Fibroblast of lung (primary cell): ENCODE results near the gene SIN3B. TPM values are rescaled to one million over a fixed set of nuclear protein-coding genes. Genes with fewer than 3 reads are reported as not detected.

Source experiments
- DNase-seq, 2 donors: peaks; one replicate each; pipeline versions ENCODE4 v3.0.0 to v3.0.0-alpha.2; 2010; ENCODE audit warnings: low read depth in 2 of 2
- H2AFZ ChIP-seq: 2 replicates; pipeline ENCODE4 v1.5.1; 2012; ENCODE audit warnings: low read length, control low read depth, inconsistent platforms
- H3K27ac ChIP-seq: 2 replicates; pipeline ENCODE4 v1.5.1; 2011; ENCODE audit warnings: low read length, control low read depth; ENCODE audit not compliant: insufficient read depth
- H3K27me3 ChIP-seq: 2 replicates; pipeline ENCODE4 v1.5.1; 2011; ENCODE audit warnings: mild to moderate bottlenecking, low read length; ENCODE audit not compliant: control insufficient read depth, insufficient read depth
- H3K36me3 ChIP-seq: 2 replicates; pipeline ENCODE4 v1.5.1; 2011; ENCODE audit warnings: low read length; ENCODE audit not compliant: control insufficient read depth, insufficient read depth
- H3K4me1 ChIP-seq: 2 replicates; pipeline ENCODE4 v1.5.1; 2011; ENCODE audit warnings: low read length; ENCODE audit not compliant: control insufficient read depth, insufficient read depth; ENCODE audit errors: extremely low read depth
- H3K4me2 ChIP-seq: 2 replicates; pipeline ENCODE4 v1.5.1; 2011; ENCODE audit warnings: low read length, control low read depth; ENCODE audit not compliant: insufficient read depth; ENCODE audit errors: extremely low read depth
- H3K4me3 ChIP-seq, 4 experiments: fragments of 200-600 bp in 1 of 4; sonication (generic) in 1 of 4; replicated peaks in 1 of 4; 2 replicates each; pipeline ENCODE4 v1.5.1; 2011 to 2016; ENCODE audit warnings: low read length in 4 of 4, low read depth in 3 of 4, mild to moderate bottlenecking in 3 of 4, control low read depth in 2 of 4, inconsistent platforms in 1 of 4, mixed read lengths in 1 of 4; ENCODE audit not compliant: insufficient read depth in 1 of 4; ENCODE audit errors: control extremely low read depth in 1 of 4
- H3K79me2 ChIP-seq: 2 replicates; pipeline ENCODE4 v1.5.1; 2012; ENCODE audit warnings: mild to moderate bottlenecking, low read length, inconsistent platforms; ENCODE audit not compliant: control insufficient read depth, insufficient read depth
- H3K9ac ChIP-seq: 2 replicates; pipeline ENCODE4 v1.5.1; 2011; ENCODE audit warnings: mild to moderate bottlenecking, low read length, control low read depth; ENCODE audit not compliant: insufficient read depth
- H3K9me3 ChIP-seq: 2 replicates; pipeline ENCODE4 v1.5.1; 2012; ENCODE audit warnings: low read depth, low read length; ENCODE audit not compliant: control insufficient read depth, insufficient read depth
- H4K20me1 ChIP-seq: 2 replicates; pipeline ENCODE4 v1.5.1; 2011; ENCODE audit warnings: low read length; ENCODE audit not compliant: control insufficient read depth, insufficient read depth; ENCODE audit errors: extremely low read depth
- CTCF ChIP-seq, 2 donors: IDR thresholded peaks in 1 of 2; conservative IDR thresholded peaks in 1 of 2; 1 replicate in 1 of 2; 2 replicates in 1 of 2; pipeline ENCODE4 v1.5.1; 2011 to 2012; ENCODE audit warnings: low read length in 2 of 2, control low read depth in 1 of 2, inconsistent platforms in 1 of 2, low read depth in 1 of 2, mild to moderate bottlenecking in 1 of 2
- EZH2 ChIP-seq: IDR thresholded peaks from 2 replicates; pipeline ENCODE4 v1.5.1; 2012; ENCODE audit warnings: low read length, control low read depth, mild to moderate bottlenecking; ENCODE audit errors: missing control alignments
- polyA minus RNA-seq: library from RNA; depleted of rRNA, polyadenylated mRNA; stranded (reverse); fragments of >200 nt; gene quantifications from 2 replicates; pipeline ENCODE4 v1.2.3, GENCODE V29; 2011; ENCODE audit warnings: low replicate concordance
- polyA plus RNA-seq, 2 donors: library from polyadenylated mRNA; depleted of rRNA in 1 of 2; stranded (reverse) in 1 of 2; unstranded in 1 of 2; fragments of >200 nt; gene quantifications; 2 replicates each; pipeline ENCODE4 v1.2.1, GENCODE V29; 2011 to 2012; ENCODE audit warnings: missing spikeins in 1 of 2
- total RNA-seq: library from RNA; depleted of rRNA; stranded (reverse); fragments of >200 nt; gene quantifications from 2 replicates; pipeline ENCODE4 v1.2.1, GENCODE V29; 2014

SIN3B gene, protein sequence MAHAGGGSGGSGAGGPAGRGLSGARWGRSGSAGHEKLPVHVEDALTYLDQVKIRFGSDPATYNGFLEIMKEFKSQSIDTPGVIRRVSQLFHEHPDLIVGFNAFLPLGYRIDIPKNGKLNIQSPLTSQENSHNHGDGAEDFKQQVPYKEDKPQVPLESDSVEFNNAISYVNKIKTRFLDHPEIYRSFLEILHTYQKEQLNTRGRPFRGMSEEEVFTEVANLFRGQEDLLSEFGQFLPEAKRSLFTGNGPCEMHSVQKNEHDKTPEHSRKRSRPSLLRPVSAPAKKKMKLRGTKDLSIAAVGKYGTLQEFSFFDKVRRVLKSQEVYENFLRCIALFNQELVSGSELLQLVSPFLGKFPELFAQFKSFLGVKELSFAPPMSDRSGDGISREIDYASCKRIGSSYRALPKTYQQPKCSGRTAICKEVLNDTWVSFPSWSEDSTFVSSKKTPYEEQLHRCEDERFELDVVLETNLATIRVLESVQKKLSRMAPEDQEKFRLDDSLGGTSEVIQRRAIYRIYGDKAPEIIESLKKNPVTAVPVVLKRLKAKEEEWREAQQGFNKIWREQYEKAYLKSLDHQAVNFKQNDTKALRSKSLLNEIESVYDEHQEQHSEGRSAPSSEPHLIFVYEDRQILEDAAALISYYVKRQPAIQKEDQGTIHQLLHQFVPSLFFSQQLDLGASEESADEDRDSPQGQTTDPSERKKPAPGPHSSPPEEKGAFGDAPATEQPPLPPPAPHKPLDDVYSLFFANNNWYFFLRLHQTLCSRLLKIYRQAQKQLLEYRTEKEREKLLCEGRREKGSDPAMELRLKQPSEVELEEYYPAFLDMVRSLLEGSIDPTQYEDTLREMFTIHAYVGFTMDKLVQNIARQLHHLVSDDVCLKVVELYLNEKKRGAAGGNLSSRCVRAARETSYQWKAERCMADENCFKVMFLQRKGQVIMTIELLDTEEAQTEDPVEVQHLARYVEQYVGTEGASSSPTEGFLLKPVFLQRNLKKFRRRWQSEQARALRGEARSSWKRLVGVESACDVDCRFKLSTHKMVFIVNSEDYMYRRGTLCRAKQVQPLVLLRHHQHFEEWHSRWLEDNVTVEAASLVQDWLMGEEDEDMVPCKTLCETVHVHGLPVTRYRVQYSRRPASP
- total RNA-seq (22.3 and 32.9 TPM in 2 replicates), polyA plus RNA-seq (14.9 and 18.9 TPM in 2 replicates), polyA minus RNA-seq (32.7 and 40.2 TPM in 2 replicates)
- 19.8 and 23.1 TPM in 2 replicates for polyA plus RNA-seq (2012)

DNA sequence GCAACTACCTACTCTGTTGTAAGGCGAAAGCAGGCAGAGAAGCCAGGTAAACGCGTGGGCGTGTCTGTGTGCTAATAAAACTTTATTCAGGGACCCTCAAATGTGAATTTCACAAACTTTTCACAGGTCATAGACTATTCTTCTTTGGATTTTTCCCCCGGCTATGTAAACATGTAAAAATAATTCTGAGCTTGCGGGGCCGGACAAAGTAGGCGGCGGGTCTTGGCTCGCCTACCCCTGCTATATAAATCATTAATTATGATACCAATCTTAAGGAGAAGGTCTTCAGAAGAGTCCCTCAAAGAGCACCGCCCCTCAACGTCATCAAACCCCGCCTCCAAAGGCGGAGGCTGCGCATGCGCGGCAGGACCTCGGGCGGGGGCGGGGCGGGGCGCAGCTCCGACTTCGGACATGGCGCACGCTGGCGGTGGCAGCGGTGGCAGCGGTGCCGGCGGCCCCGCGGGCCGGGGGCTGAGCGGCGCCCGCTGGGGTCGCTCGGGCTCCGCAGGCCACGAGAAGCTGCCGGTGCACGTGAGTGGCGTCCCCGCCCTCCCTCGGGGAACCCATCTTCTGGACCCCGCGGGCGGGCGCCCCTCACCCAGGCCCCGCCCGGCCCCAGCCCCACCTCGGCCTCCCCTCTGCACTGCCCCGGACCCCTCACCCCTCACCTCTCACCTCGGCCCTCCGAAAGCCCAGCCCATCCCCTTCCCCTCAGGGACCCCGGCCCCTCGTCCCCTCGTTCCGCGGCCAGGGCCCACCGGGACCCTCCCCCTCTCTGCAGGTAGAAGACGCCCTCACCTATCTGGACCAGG, at the start of gene SIN3B:
Gene SIN3B (plus strand): TSS at position 389 of the 812 bp plus-strand sequence. CDS start 23 bp downstream, at position 412.
- H3K9ac ChIP-seq, result peak within 1 kb of the TSS; percentile 76
- TF ChIP-seq EZH2 (no peak), CTCF (conservative IDR thresholded peaks at IDR 0.05 in 1 of 2, IDR thresholded peaks at IDR 0.05 in 1 of 2; ENCODE audit: low read depth in 1 of 2, low read length in 2 of 2) (no peak)
- peaks cover 15% of the 10 kb centered on the region for H3K36me3 ChIP-seq
- no peaks in the 10 kb centered on the region for H3K27me3 ChIP-seq
- peak within 1 kb of the TSS; percentile 76 to 97 (median 82) for H3K4me3 ChIP-seq
- H3K4me2 ChIP-seq, result peak within 1 kb of the TSS; percentile 93
- no peaks in the 10 kb centered on the region for H3K9me3 ChIP-seq
- H3K4me1 ChIP-seq, result peaks cover 5% of the 10 kb centered on the region
- no peak within 1 kb of the TSS for H2AFZ ChIP-seq
- peak; percentile 78 to 89 for DNase-seq
- no peaks in the 10 kb centered on the region for H4K20me1 ChIP-seq
- peaks cover 13% of the 10 kb centered on the region for H3K79me2 ChIP-seq
- H3K27ac ChIP-seq, result peak within 1 kb of the TSS; percentile 70

GRCh38 chr19:16779539-16780163, 49.5 kb upstream of the SIN3B start:
- Histone ChIP-seq H4K20me1 (no peaks in the 10 kb centered on the region), H3K79me2 (no peaks in the 10 kb centered on the region), H3K4me3 (no peak overlapping the region), H3K27me3 (peaks cover 2% of the 10 kb centered on the region), H3K4me1 (no peaks in the 10 kb centered on the region), H3K4me2 (no peak overlapping the region), H3K9ac (no peak overlapping the region), H3K9me3 (no peaks in the 10 kb centered on the region), H3K27ac (no peak overlapping the region), H2AFZ (no peak overlapping the region), H3K36me3 (no peaks in the 10 kb centered on the region)
- DNase-seq, result peak in 1 of 2 donors; percentile 9
- TF ChIP-seq CTCF (conservative IDR thresholded peaks at IDR 0.05 in 1 of 2, IDR thresholded peaks at IDR 0.05 in 1 of 2; ENCODE audit: low read depth in 1 of 2, low read length in 2 of 2), result no peak
- TF ChIP-seq EZH2, result no peak
